Activated B cell treated with CpG ODN at 0.5 μM for 24 hours (primary cell): ENCODE results near the gene STAB2. TPM values are rescaled to one million over a fixed set of nuclear protein-coding genes. Genes with fewer than 3 reads are reported as not detected.

ENCODE experiments used
- ATAC-seq: fragments of 200-7000 bp; cut with Tn5 transposase; one replicate; pipeline ENCODE4 v1.10.0; 2021; ENCODE audit warnings: low read depth, mild to moderate bottlenecking, moderate library complexity
- CTCF ChIA-PET: fragments of 350-600 bp; sonication (Branson Sonifier 250); formaldehyde crosslinking; loops from one replicate; lab custom pipeline; 2021; ENCODE audit warnings: antibody characterized with exemption; lab: Charles Lee
- POLR2A ChIA-PET: fragments of 350-600 bp; sonication (Branson Sonifier 250); formaldehyde crosslinking; loops from one replicate; lab custom pipeline; 2021; ENCODE audit warnings: antibody characterized with exemption; lab: Charles Lee
- DNase-seq: peaks from one replicate; pipeline ENCODE4 v3.0.0; 2022
- H3K27ac Mint-ChIP-seq: one replicate; pipeline ENCODE4 v1.8.0; 2020; ENCODE audit warnings: mixed read lengths
- H3K27me3 Mint-ChIP-seq: one replicate; pipeline ENCODE4 v1.8.0; 2021; ENCODE audit warnings: mixed read lengths
- H3K36me3 Mint-ChIP-seq: one replicate; pipeline ENCODE4 v1.8.0; 2021; ENCODE audit warnings: low read depth, mixed read lengths
- H3K4me1 Mint-ChIP-seq: one replicate; pipeline ENCODE4 v1.8.0; 2021; ENCODE audit warnings: mixed read lengths
- H3K4me3 Mint-ChIP-seq: one replicate; pipeline ENCODE4 v1.8.0; 2020; ENCODE audit warnings: mild to moderate bottlenecking, mixed read lengths
- H3K9me3 Mint-ChIP-seq: one replicate; pipeline ENCODE4 v1.8.0; 2020; ENCODE audit warnings: mixed read lengths
- CTCF ChIP-seq: fragments of 200-600 bp; IDR thresholded peaks from one replicate; pipeline ENCODE4 v1.8.0; 2022; ENCODE audit warnings: antibody characterized with exemption, mild to moderate bottlenecking
- intact Hi-C: fragments of 100-400 bp; cut with micrococcal nuclease; formaldehyde crosslinking; loops from one replicate; pipeline ENCODE4 v1.15.1; 2024
- total RNA-seq: library from RNA; stranded (reverse); gene quantifications from 2 replicates; pipeline ENCODE4 v1.2.3, GENCODE V29; 2022

Gene STAB2
- total RNA-seq, 1 donor from 2014 or later, result not detected

GRCh38 chr12:103690426-103690825 lies 103.4 kb downstream of the STAB2 start:
- Mint-ChIP-seq H3K27ac (no peak overlapping the region), H3K27me3 (peaks cover 8% of the 10 kb centered on the region), H3K4me1 (no peaks in the 10 kb centered on the region), H3K36me3 (no peaks in the 10 kb centered on the region), H3K4me3 (no peak overlapping the region), H3K9me3 (no peaks in the 10 kb centered on the region)
- no peak for TF ChIP-seq CTCF
- ATAC-seq (no peak), DNase-seq (no peak)
- CTCF ChIA-PET, result no interaction called here
- POLR2A ChIA-PET, result no interaction called here
- intact Hi-C loops, result no loop called here

GRCh38 chr12:103691063-103691462 lies 104.0 kb downstream of the STAB2 start:
- H3K9me3 Mint-ChIP-seq, result no peaks in the 10 kb centered on the region
- H3K4me1 Mint-ChIP-seq, result no peaks in the 10 kb centered on the region
- no peak for TF ChIP-seq CTCF
- H3K4me3 Mint-ChIP-seq, result no peak overlapping the region
- ATAC-seq, result no peak
- H3K27me3 Mint-ChIP-seq, result peaks cover 7% of the 10 kb centered on the region
- no peaks in the 10 kb centered on the region for H3K36me3 Mint-ChIP-seq
- DNase-seq, result no peak
- ChIA-PET POLR2A (no interaction called here), CTCF (no interaction called here)
- intact Hi-C loops, result no loop called here
- no peak overlapping the region for H3K27ac Mint-ChIP-seq

- no peak overlapping the region for H3K4me3 Mint-ChIP-seq
- POLR2A ChIA-PET, result no interaction called here
- intact Hi-C loops, result no loop called here
- no peak for TF ChIP-seq CTCF
- DNase-seq (no peak), ATAC-seq (no peak)
- CTCF ChIA-PET, result no interaction called here
- no peaks in the 10 kb centered on the region for H3K4me1 Mint-ChIP-seq
- H3K27ac Mint-ChIP-seq, result no peak overlapping the region
- peaks cover 19% of the 10 kb centered on the region for H3K27me3 Mint-ChIP-seq
- no peaks in the 10 kb centered on the region for H3K9me3 Mint-ChIP-seq
- H3K36me3 Mint-ChIP-seq, result no peaks in the 10 kb centered on the region
Observed at GRCh38 chr12:103696101-103696500, 109.0 kb downstream of the STAB2 start.

GRCh38 chr12:103697971-103698751 lies 111.1 kb downstream of the STAB2 start:
- TF ChIP-seq CTCF, result no peak

GRCh38 chr12:103698752-103699560 lies 111.9 kb downstream of the STAB2 start:
- DNase-seq (no peak), ATAC-seq (no peak)
- POLR2A ChIA-PET, result no interaction called here
- Mint-ChIP-seq H3K9me3 (no peaks in the 10 kb centered on the region), H3K27me3 (peaks cover 19% of the 10 kb centered on the region), H3K4me3 (no peak overlapping the region), H3K4me1 (no peaks in the 10 kb centered on the region), H3K27ac (no peak overlapping the region), H3K36me3 (no peaks in the 10 kb centered on the region)
- intact Hi-C loops, result no loop called here
- CTCF ChIA-PET, result no interaction called here
- no peak for TF ChIP-seq CTCF

More at GRCh38 chr12:103697971-103698751, 111.1 kb downstream of the STAB2 start:
- Mint-ChIP-seq H3K36me3 (no peaks in the 10 kb centered on the region), H3K27me3 (peaks cover 19% of the 10 kb centered on the region), H3K4me1 (no peaks in the 10 kb centered on the region), H3K9me3 (no peaks in the 10 kb centered on the region), H3K27ac (no peak overlapping the region), H3K4me3 (no peak overlapping the region)
- ATAC-seq (no peak), DNase-seq (no peak)
- ChIA-PET CTCF (no interaction called here), POLR2A (no interaction called here)
- intact Hi-C loops, result no loop called here
